K562 (cell line): ENCODE data around the gene PRSS48.

Experiments used
- CEBPB ChIP-seq: fragments of 450-650 bp; IDR thresholded peaks from 2 replicates; pipeline ENCODE4 v1.6.1; 2016; ENCODE audit warnings: missing genetic modification characterization, missing compliant biosample characterization
- CTCF ChIP-seq, 3 experiments: IDR thresholded peaks in 2 of 3; conservative IDR thresholded peaks in 1 of 3; 2 replicates each; pipeline ENCODE4 v1.5.1; 2011 to 2012; ENCODE audit warnings: low read length in 3 of 3, mild to moderate bottlenecking in 3 of 3, control low read depth in 2 of 3, improper control_type of control experiment in 1 of 3, inconsistent platforms in 1 of 3, low read depth in 1 of 3, mixed read lengths in 1 of 3, moderate library complexity in 1 of 3; ENCODE audit not compliant: insufficient read depth in 2 of 3
- EP300 ChIP-seq: IDR thresholded peaks from 2 replicates; pipeline ENCODE4 v1.6.1; 2012; ENCODE audit warnings: low read length, improper control_type of control experiment
- JUNB ChIP-seq: fragments of 450-650 bp; formaldehyde crosslinking; conservative IDR thresholded peaks from 2 replicates; pipeline ENCODE4 v1.4.0; 2020; ENCODE audit warnings: mild to moderate bottlenecking
- POLR2A ChIP-seq: fragments of 450-650 bp; conservative IDR thresholded peaks from 2 replicates; pipeline ENCODE4 v1.6.1; 2016
- POLR2AphosphoS5 ChIP-seq: IDR thresholded peaks from 2 replicates; pipeline ENCODE4 v1.6.1; 2011; ENCODE audit warnings: mild to moderate bottlenecking, low read depth, low read length, moderate library complexity; ENCODE audit not compliant: control insufficient read depth, insufficient read depth
- RFX5 ChIP-seq: IDR thresholded peaks from 2 replicates; pipeline ENCODE4 v1.6.1; 2011; ENCODE audit warnings: low read depth, mild to moderate bottlenecking, improper control_type of control experiment, low read length
- SMARCC2 ChIP-seq: fragments of 450-650 bp; IDR thresholded peaks from 2 replicates; pipeline ENCODE4 v1.6.1; 2017; ENCODE audit warnings: antibody characterized with exemption, moderate library complexity, mild to moderate bottlenecking, low read depth
- TAF1 ChIP-seq: IDR thresholded peaks from 2 replicates; pipeline ENCODE4 v1.6.1; 2011; ENCODE audit warnings: mild to moderate bottlenecking, low read length, moderate library complexity; ENCODE audit not compliant: insufficient read depth, control insufficient read depth, severe bottlenecking; ENCODE audit errors: extremely low read depth
- TRIM25 ChIP-seq: fragments of 450-650 bp; IDR thresholded peaks from 2 replicates; pipeline ENCODE4 v1.7.0; 2016; ENCODE audit warnings: borderline replicate concordance
- ZNF121 ChIP-seq: sonication (generic); formaldehyde crosslinking; conservative IDR thresholded peaks from 2 replicates; pipeline ENCODE4 v1.8.0; 2022; ENCODE audit warnings: missing genetic modification reagents
- ZNF23 ChIP-seq: fragments of 250-450 bp; sonication (Bioruptor Pico); IDR thresholded peaks from 2 replicates; pipeline ENCODE4 v1.4.0; 2020; ENCODE audit warnings: mild to moderate bottlenecking
- ZNF311 ChIP-seq: fragments of 250-450 bp; sonication (Bioruptor Pico); IDR thresholded peaks from 2 replicates; pipeline ENCODE4 v1.4.0; 2020; ENCODE audit warnings: mild to moderate bottlenecking, moderate library complexity

DNA sequence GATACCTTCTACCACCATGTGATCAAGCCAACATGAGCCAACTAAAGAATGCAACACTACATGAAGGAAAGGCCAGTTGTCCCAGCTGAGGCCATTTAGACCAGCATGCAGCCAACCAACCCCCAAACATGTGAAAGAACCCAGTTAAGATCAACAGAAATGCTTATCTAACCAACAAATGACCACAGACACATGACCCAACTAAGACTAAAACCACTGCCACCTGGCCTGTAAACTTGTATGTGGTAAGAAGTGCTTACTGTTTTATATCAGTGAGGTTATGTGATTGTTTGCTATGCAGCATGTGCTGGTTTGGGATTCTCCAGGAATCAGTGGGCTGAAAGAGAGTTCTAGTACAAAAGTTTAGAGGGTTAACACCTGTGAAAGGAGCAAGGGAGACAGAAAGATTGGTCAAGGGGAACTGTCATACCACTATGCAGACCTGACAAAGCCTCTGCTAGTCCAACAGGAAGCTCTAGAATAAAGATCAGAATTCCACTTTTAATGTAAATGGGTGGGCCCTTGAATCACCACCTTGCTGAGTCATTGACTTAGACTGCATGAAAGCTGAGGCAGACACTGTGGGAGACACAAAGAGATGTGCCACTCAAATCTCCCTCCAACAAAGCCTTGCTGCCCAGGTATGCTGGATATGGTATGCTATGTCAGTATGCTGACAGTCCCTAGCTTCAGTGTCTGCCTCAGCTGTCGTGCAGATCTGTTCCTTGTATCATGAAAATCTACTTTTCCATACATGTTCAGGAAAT is 54.5 kb downstream of the PRSS48 start:
- TF ChIP-seq TAF1 (no peak), ZNF23 (no peak), JUNB (CRISPR knock-in tag) (no peak), SMARCC2 (no peak), CTCF (IDR thresholded peaks at IDR 0.05 in 2 of 3, conservative IDR thresholded peaks at IDR 0.05 in 1 of 3; ENCODE audit: insufficient read depth in 2 of 3, low read depth in 1 of 3, low read length in 3 of 3) (no peak), TRIM25 (no peak), CEBPB (no peak), RFX5 (no peak), ZNF311 (CRISPR knock-in tag) (no peak), EP300 (no peak), ZNF121 (no peak), POLR2A (no peak), POLR2AphosphoS5 (no peak)
